B cell (primary cell): Measurements from ENCODE around the gene HOXA3. TPM values are rescaled to one million over a fixed set of nuclear protein-coding genes. Genes with fewer than 3 reads are reported as not detected.

ENCODE experiments used
- ATAC-seq: fragments of 200-7000 bp; cut with Tn5 transposase; one replicate; pipeline ENCODE4 v1.10.0; 2021; ENCODE audit warnings: low read depth, mild to moderate bottlenecking, moderate number of reproducible peaks, moderate library complexity
- CTCF ChIA-PET: fragments of 350-600 bp; sonication (Branson Sonifier 250); formaldehyde crosslinking; loops from one replicate; lab custom pipeline; 2021; ENCODE audit warnings: antibody characterized with exemption, inconsistent platforms; lab: Charles Lee
- POLR2A ChIA-PET: fragments of 350-600 bp; sonication (Branson Sonifier 250); formaldehyde crosslinking; loops from one replicate; lab custom pipeline; 2021; ENCODE audit warnings: antibody characterized with exemption; lab: Charles Lee
- DNase-seq: peaks from one replicate; pipeline ENCODE4 v3.0.0; 2013
- H2AFZ ChIP-seq: 2 replicates; pipeline ENCODE4 v1.6.1; 2012; ENCODE audit warnings: mild to moderate bottlenecking, low read depth, low read length; ENCODE audit not compliant: insufficient read depth, poor library complexity, severe bottlenecking
- H3K27ac ChIP-seq, 2 donors: 1 replicate in 1 of 2; 2 replicates in 1 of 2; pipeline ENCODE4 v1.5.1; 2012 to 2013; ENCODE audit warnings: low read length in 2 of 2, mild to moderate bottlenecking in 2 of 2, moderate library complexity in 1 of 2
- H3K27me3 ChIP-seq, 4 experiments: fragments of 200-600 bp in 1 of 4; sonication (generic) in 1 of 4; replicated peaks in 1 of 4; 1 replicate in 2 of 4; 2 replicates in 2 of 4; pipeline versions ENCODE4 v1.6.1 to v1.7.0; 2013 to 2016; ENCODE audit warnings: low read length in 3 of 4, mild to moderate bottlenecking in 2 of 4, mixed read lengths in 1 of 4, moderate library complexity in 1 of 4; ENCODE audit not compliant: insufficient read depth in 4 of 4, control insufficient read depth in 3 of 4; ENCODE audit errors: control extremely low read depth in 1 of 4
- H3K36me3 ChIP-seq, 2 experiments: replicated peaks in 1 of 2; 1 replicate in 1 of 2; 2 replicates in 1 of 2; pipeline versions ENCODE4 v1.6.1 to v1.7.1; 2013; ENCODE audit warnings: low read length in 1 of 2; ENCODE audit not compliant: insufficient read depth in 2 of 2, control insufficient read depth in 1 of 2; ENCODE audit errors: control extremely low read depth in 1 of 2, extremely low read depth in 1 of 2
- H3K4me1 ChIP-seq, 2 donors: fragments of 200-600 bp in 1 of 2; sonication (generic) in 1 of 2; 1 replicate in 1 of 2; 2 replicates in 1 of 2; pipeline versions ENCODE4 v1.5.1 to v1.6.1; 2013 to 2017; ENCODE audit warnings: low read length in 2 of 2; ENCODE audit not compliant: control insufficient read depth in 2 of 2, insufficient read depth in 2 of 2
- H3K4me2 ChIP-seq: replicated peaks from 2 replicates; pipeline ENCODE3; 2012; ENCODE audit warnings: mild to moderate bottlenecking, low read depth, low read length; ENCODE audit not compliant: poor library complexity, severe bottlenecking
- H3K4me3 ChIP-seq, 5 experiments: fragments of 200-600 bp in 1 of 5; sonication (generic) in 1 of 5; 1 replicate in 3 of 5; 2 replicates in 2 of 5; pipeline versions ENCODE4 v1.5.1 to v1.7.0; 2011 to 2016; ENCODE audit warnings: low read length in 4 of 5, mild to moderate bottlenecking in 4 of 5, low read depth in 2 of 5, control low read depth in 1 of 5, moderate library complexity in 1 of 5; ENCODE audit not compliant: insufficient read depth in 1 of 5; ENCODE audit errors: control extremely low read depth in 1 of 5, extremely low read depth in 1 of 5
- H3K79me2 ChIP-seq: fragments of 200-600 bp; sonication (generic); one replicate; pipeline ENCODE4 v1.6.0; 2016; ENCODE audit warnings: low read length; ENCODE audit not compliant: control insufficient read depth, insufficient read depth
- H3K9ac ChIP-seq: fragments of 200-600 bp; sonication (generic); 2 replicates; pipeline ENCODE4 v1.6.1; 2017; ENCODE audit warnings: mild to moderate bottlenecking, low read length, moderate library complexity
- H3K9me3 ChIP-seq, 3 donors: one replicate each; pipeline versions ENCODE4 v1.6.1 to v1.7.1; 2013; ENCODE audit warnings: low read length in 2 of 3; ENCODE audit not compliant: control insufficient read depth in 2 of 3, insufficient read depth in 1 of 3; ENCODE audit errors: control extremely low read depth in 1 of 3
- H4K20me1 ChIP-seq: 2 replicates; pipeline ENCODE4 v1.6.0; 2012; ENCODE audit warnings: mild to moderate bottlenecking, low read length; ENCODE audit not compliant: insufficient read depth, control insufficient read depth, poor library complexity, severe bottlenecking
- H3K27ac Mint-ChIP-seq: one replicate; pipeline ENCODE4 v1.8.0; 2021; ENCODE audit warnings: mixed read lengths
- H3K27me3 Mint-ChIP-seq: one replicate; pipeline ENCODE4 v1.8.0; 2021; ENCODE audit warnings: mixed read lengths
- H3K4me1 Mint-ChIP-seq: one replicate; pipeline ENCODE4 v1.8.0; 2021; ENCODE audit warnings: mixed read lengths
- H3K4me3 Mint-ChIP-seq: one replicate; pipeline ENCODE4 v1.8.0; 2021; ENCODE audit warnings: mixed read lengths
- H3K9me3 Mint-ChIP-seq: one replicate; pipeline ENCODE4 v1.8.0; 2022; ENCODE audit warnings: mixed read lengths; ENCODE audit not compliant: insufficient read depth
- CTCF ChIP-seq: fragments of 200-600 bp; IDR thresholded peaks from one replicate; pipeline ENCODE4 v1.8.0; 2022; ENCODE audit warnings: antibody characterized with exemption, mild to moderate bottlenecking
- EZH2 ChIP-seq: IDR thresholded peaks from 2 replicates; pipeline ENCODE4 v1.6.1; 2012; ENCODE audit warnings: borderline replicate concordance, low read depth, mild to moderate bottlenecking, moderate library complexity, low read length; ENCODE audit not compliant: insufficient read depth, poor library complexity, severe bottlenecking
- WGBS: methylation state at CpG from one replicate; pipeline ENCODE4 v1.1.5; 2013; ENCODE audit warnings: missing lambda C conversion rate; ENCODE audit not compliant: insufficient coverage; 5-methylcytosine and 5-hydroxymethylcytosine counted together
- intact Hi-C: fragments of 100-400 bp; cut with micrococcal nuclease; formaldehyde crosslinking; loops from one replicate; pipeline ENCODE4 v1.10.0; 2022
- polyA plus RNA-seq: library from polyadenylated mRNA; depleted of rRNA; stranded (reverse); fragments of >200 nt; gene quantifications from 2 replicates; pipeline ENCODE4 v1.2.3, GENCODE V29; 2012
- total RNA-seq, 2 donors: library from RNA; stranded (reverse); fragments of 120-200 nt in 1 of 2; gene quantifications; 1 replicate in 1 of 2; 2 replicates in 1 of 2; pipeline versions ENCODE4 v1.2.3 to v1.2.4, GENCODE V29; 2013 to 2022

HOXA3 gene
- total and polyA plus RNA-seq, 2 donors (not counting 1 experiment from before 2014, with no cell fraction given), result 0.07 TPM; not detected in 1

GRCh38 chr7:27064661-27065060 lies 87.7 kb downstream of the HOXA3 start:
- no peaks in the 10 kb centered on the region for H3K9me3 Mint-ChIP-seq
- Histone ChIP-seq H2AFZ (no peak overlapping the region), H3K4me2 (no peak overlapping the region), H3K27ac (no peak overlapping the region), H3K9me3 (no peaks in the 10 kb centered on the region), H3K4me3 (no peak overlapping the region), H3K9ac (no peak overlapping the region), H3K36me3 (no peaks in the 10 kb centered on the region), H3K27me3 (peaks cover 0 to 3% (median 0%) of the 10 kb centered on the region in 4 experiments), H3K4me1 (no peaks in the 10 kb centered on the region), H4K20me1 (no peaks in the 10 kb centered on the region), H3K79me2 (no peaks in the 10 kb centered on the region)
- POLR2A ChIA-PET, result no interaction called here
- no CpG with 5 or more reads among the region's 2 CpGs for WGBS
- CTCF ChIA-PET, result no interaction called here
- intact Hi-C loops, result no loop called here
- H3K27me3 Mint-ChIP-seq, result peaks cover 19% of the 10 kb centered on the region
- H3K4me3 Mint-ChIP-seq, result no peak overlapping the region
- peaks cover 1% of the 10 kb centered on the region for H3K4me1 Mint-ChIP-seq
- ATAC-seq (no peak), DNase-seq (no peak)
- TF ChIP-seq CTCF (no peak), EZH2 (no peak)
- no peak overlapping the region for H3K27ac Mint-ChIP-seq

- intact Hi-C loops, result no loop called here
- ChIA-PET POLR2A (no interaction called here), CTCF (no interaction called here)
- TF ChIP-seq CTCF, result no peak
- TF ChIP-seq EZH2, result no peak
- Histone ChIP-seq H2AFZ (no peak overlapping the region), H3K27me3 (peaks cover 0 to 3% (median 0%) of the 10 kb centered on the region in 4 experiments), H3K27ac (no peak overlapping the region), H3K4me1 (no peaks in the 10 kb centered on the region), H3K9me3 (no peaks in the 10 kb centered on the region), H3K9ac (no peak overlapping the region), H3K36me3 (no peaks in the 10 kb centered on the region), H3K79me2 (no peaks in the 10 kb centered on the region), H4K20me1 (no peaks in the 10 kb centered on the region), H3K4me2 (no peak overlapping the region), H3K4me3 (no peak overlapping the region)
- ATAC-seq (no peak), DNase-seq (no peak)
- H3K4me1 Mint-ChIP-seq, result peaks cover 1% of the 10 kb centered on the region
- H3K9me3 Mint-ChIP-seq, result no peaks in the 10 kb centered on the region
- no peak overlapping the region for H3K4me3 Mint-ChIP-seq
- no peak overlapping the region for H3K27ac Mint-ChIP-seq
- no CpG with 5 or more reads among the region's 2 CpGs for WGBS
- H3K27me3 Mint-ChIP-seq, result peaks cover 23% of the 10 kb centered on the region
Measured at GRCh38 chr7:27064159-27064558, 88.2 kb downstream of the HOXA3 start.
